ENCODE results near the gene TRIM29. TPM values are rescaled to one million over a fixed set of nuclear protein-coding genes. Genes with fewer than 3 reads are reported as not detected.

The TRIM29 gene
- total and polyA plus RNA-seq, 10 of the 15 experiments (the other 5 are each of a cell fraction or from before 2014, with no cell fraction given), result 0.08 to 0.67 (median 0.26) TPM; not detected in 5

GRCh38 chr11:120146413-120147093 is 8.6 kb upstream of the TRIM29 start:
- ATAC-seq (no peak), FAIRE-seq (no peak), DNase-seq (ENCODE audit: low read depth, low spot score) (no peak)
- ChIA-PET SMC1A (ENCODE audit: uncharacterized antibody, unreplicated experiment) (interaction anchor here (0.7 kb wide), 1 partner anchor 102 kb away, joined by 3 read pairs; no protein-coding TSS in a partner anchor), CTCF (no interaction called here), RAD21 (ENCODE audit: unreplicated experiment) (no interaction called here), POLR2A (no interaction called here)
- H3K9ac ChIP-seq (ENCODE audit: control insufficient read depth, insufficient read depth, low read length), result no peak overlapping the region
- H2AFZ ChIP-seq (ENCODE audit: control insufficient read depth, low read depth, low read length), result no peak overlapping the region
- H3K27me3 ChIP-seq (replicated peaks in 1 of 2; ENCODE audit: control insufficient read depth in 2 of 2, insufficient read depth in 2 of 2, low read length in 1 of 2), result peaks cover 7 to 12% of the 10 kb centered on the region in 2 experiments
- no peak overlapping the region for H3K4me3 ChIP-seq
- no peaks in the 10 kb centered on the region for H4K20me1 ChIP-seq (ENCODE audit: control insufficient read depth, insufficient read depth)
- 17% methylated on average over 14 of the region's 14 CpGs for WGBS (ENCODE audit: insufficient coverage, insufficient replicate concordance, low lambda C conversion rate, missing lambda C conversion rate)
- in situ Hi-C loops (cut with MboI) (no loop called here), intact Hi-C loops (cut with micrococcal nuclease; ENCODE audit: unreplicated experiment) (no loop called here)
- H3K79me2 ChIP-seq (ENCODE audit: control insufficient read depth, insufficient read depth, low read length), result no peaks in the 10 kb centered on the region
- no peak overlapping the region for H3K4me2 ChIP-seq (ENCODE audit: control insufficient read depth, insufficient read depth)
- no peaks in the 10 kb centered on the region for H3K9me3 ChIP-seq (replicated peaks; ENCODE audit: control insufficient read depth, insufficient read depth, low read length)
- TF ChIP-seq FOXK2 (IDR thresholded peaks at IDR 0.05) (no peak), RAD21 (IDR thresholded peaks at IDR 0.05; ENCODE audit: insufficient read depth, low read depth, low read length) (no peak)
- no peaks in the 10 kb centered on the region for H3K4me1 ChIP-seq (ENCODE audit: control insufficient read depth, insufficient read depth, low read length)
- no TSS peak for BruUV-seq (replicated peaks)
- H3K27ac ChIP-seq (ENCODE audit: control insufficient read depth, insufficient read depth), result no peak overlapping the region
- H3K36me3 ChIP-seq (ENCODE audit: control insufficient read depth in 2 of 2, insufficient read depth in 2 of 2, low read length in 1 of 2), result no peaks in the 10 kb centered on the region

- CTCF ChIA-PET, result no interaction called here
- Histone ChIP-seq H3K4me3 (no peak overlapping the region), H3K9me3 (replicated peaks; ENCODE audit: control insufficient read depth, insufficient read depth, low read length) (no peaks in the 10 kb centered on the region), H3K27me3 (replicated peaks in 1 of 2; ENCODE audit: control insufficient read depth in 2 of 2, insufficient read depth in 2 of 2, low read length in 1 of 2) (peaks cover 10 to 12% of the 10 kb centered on the region in 2 experiments), H3K9ac (ENCODE audit: control insufficient read depth, insufficient read depth, low read length) (no peak overlapping the region), H3K4me1 (ENCODE audit: control insufficient read depth, insufficient read depth, low read length) (no peaks in the 10 kb centered on the region), H3K79me2 (ENCODE audit: control insufficient read depth, insufficient read depth, low read length) (no peaks in the 10 kb centered on the region), H4K20me1 (ENCODE audit: control insufficient read depth, insufficient read depth) (no peaks in the 10 kb centered on the region), H3K27ac (ENCODE audit: control insufficient read depth, insufficient read depth) (no peak overlapping the region), H2AFZ (ENCODE audit: control insufficient read depth, low read depth, low read length) (no peak overlapping the region), H3K4me2 (ENCODE audit: control insufficient read depth, insufficient read depth) (no peak overlapping the region), H3K36me3 (ENCODE audit: control insufficient read depth in 2 of 2, insufficient read depth in 2 of 2, low read length in 1 of 2) (no peaks in the 10 kb centered on the region)
- SMC1A ChIA-PET (ENCODE audit: uncharacterized antibody, unreplicated experiment), result no interaction called here
- POLR2A ChIA-PET, result no interaction called here
- no peak for FAIRE-seq
- intact Hi-C loops (cut with micrococcal nuclease; ENCODE audit: unreplicated experiment), result no loop called here
- no peak for ATAC-seq
- in situ Hi-C loops (cut with MboI), result no loop called here
- no TSS peak for BruUV-seq (replicated peaks)
- WGBS (ENCODE audit: insufficient coverage, insufficient replicate concordance, low lambda C conversion rate, missing lambda C conversion rate), result 17% methylated on average over 8 of the region's 8 CpGs
- TF ChIP-seq CTCF (IDR thresholded peaks at IDR 0.05 in 2 of 3, conservative IDR thresholded peaks at IDR 0.05 in 1 of 3; ENCODE audit: control insufficient read depth in 2 of 3, extremely low read depth in 1 of 3, insufficient read depth in 1 of 3, low read depth in 3 of 3, low read length in 3 of 3), result no peak
- no peak for TF ChIP-seq BMI1 (IDR thresholded peaks at IDR 0.05; ENCODE audit: borderline replicate concordance)
- no peak for TF ChIP-seq NFYB (IDR thresholded peaks at IDR 0.05; ENCODE audit: insufficient read depth, low read depth, low read length)
- TF ChIP-seq PAX8 (IDR thresholded peaks at IDR 0.05), result no peak
- TF ChIP-seq IRF4 (IDR thresholded peaks at IDR 0.05; ENCODE audit: low read depth, low read length), result no peak
- no peak for TF ChIP-seq IRF5 (IDR thresholded peaks at IDR 0.05; ENCODE audit: borderline replicate concordance)
- RAD21 ChIA-PET (ENCODE audit: unreplicated experiment), result no interaction called here
- no peak for DNase-seq (ENCODE audit: low read depth, low spot score)
Observed at GRCh38 chr11:120144501-120144900, 6.6 kb upstream of the TRIM29 start.
